NCI-H2081 (cell line): ENCODE measurements around the gene SLC5A11.
"Not testable (repeated sequence)": the region's sequence is repeated elsewhere in the genome, so short reads cannot be mapped to it uniquely, and the experiment has no call there.

Source experiments
- DNase-seq, 2 experiments: peaks; one replicate each; lab custom pipeline; 2025; lab: John Stamatoyannopoulos, UW

The SLC5A11 gene

GRCh38 chr16:24836836-24837235, 8.9 kb upstream of the SLC5A11 start:
- no peak for DNase-seq

GRCh38 chr16:24837969-24838368, 7.8 kb upstream of the SLC5A11 start:
- no peak for DNase-seq

- DNase-seq = no peak
Observed at GRCh38 chr16:24838554-24839266, 7.1 kb upstream of the SLC5A11 start.

- no peak for DNase-seq
Observed at GRCh38 chr16:24839347-24839972, 6.3 kb upstream of the SLC5A11 start.

GRCh38 chr16:24841291-24841690, 4.5 kb upstream of the SLC5A11 start:
- DNase-seq = no peak

GRCh38 chr16:24844101-24845030, 1.4 kb upstream of the SLC5A11 start:
- DNase-seq = no peak

- not testable (repeated sequence) for DNase-seq
Observed at GRCh38 chr16:24845031-24845365, 765 bp upstream of the SLC5A11 start.

GRCh38 chr16:24846548-24847357, 990 bp downstream of the SLC5A11 start:
- DNase-seq = no peak

GRCh38 chr16:24847358-24847664, 1.5 kb downstream of the SLC5A11 start:
- DNase-seq = no peak

GRCh38 chr16:24848065-24848464, 2.3 kb downstream of the SLC5A11 start:
- no peak for DNase-seq

GRCh38 chr16:24849641-24850040, 3.9 kb downstream of the SLC5A11 start:
- no peak for DNase-seq

GRCh38 chr16:24850289-24850938, 4.7 kb downstream of the SLC5A11 start:
- DNase-seq = no peak

- no peak for DNase-seq
Observed at GRCh38 chr16:24851700-24852099, 5.9 kb downstream of the SLC5A11 start.

GRCh38 chr16:24852281-24852721, 6.5 kb downstream of the SLC5A11 start:
- DNase-seq = no peak

- no peak for DNase-seq
Observed at GRCh38 chr16:24853169-24853824, 7.5 kb downstream of the SLC5A11 start.

- DNase-seq = peak; percentile 24 to 40
Observed at GRCh38 chr16:24853830-24854229, 8.1 kb downstream of the SLC5A11 start.

GRCh38 chr16:24854607-24855171, 8.9 kb downstream of the SLC5A11 start:
- DNase-seq = no peak

- DNase-seq = no peak
Observed at GRCh38 chr16:24855678-24856077, 9.9 kb downstream of the SLC5A11 start.

GRCh38 chr16:24856871-24857270, 11.1 kb downstream of the SLC5A11 start:
- not testable (repeated sequence) for DNase-seq

- no peak for DNase-seq
Observed at GRCh38 chr16:24858219-24859041, 12.7 kb downstream of the SLC5A11 start.
